DMS53 (cell line): ENCODE data around the gene TUBB4A.
A peak's percentile ranks its signal among the peaks of the same experiment; 100 is the strongest.

Source experiments
- DNase-seq: peaks from one replicate; lab custom pipeline; 2025; lab: John Stamatoyannopoulos, UW

TUBB4A gene

DNA sequence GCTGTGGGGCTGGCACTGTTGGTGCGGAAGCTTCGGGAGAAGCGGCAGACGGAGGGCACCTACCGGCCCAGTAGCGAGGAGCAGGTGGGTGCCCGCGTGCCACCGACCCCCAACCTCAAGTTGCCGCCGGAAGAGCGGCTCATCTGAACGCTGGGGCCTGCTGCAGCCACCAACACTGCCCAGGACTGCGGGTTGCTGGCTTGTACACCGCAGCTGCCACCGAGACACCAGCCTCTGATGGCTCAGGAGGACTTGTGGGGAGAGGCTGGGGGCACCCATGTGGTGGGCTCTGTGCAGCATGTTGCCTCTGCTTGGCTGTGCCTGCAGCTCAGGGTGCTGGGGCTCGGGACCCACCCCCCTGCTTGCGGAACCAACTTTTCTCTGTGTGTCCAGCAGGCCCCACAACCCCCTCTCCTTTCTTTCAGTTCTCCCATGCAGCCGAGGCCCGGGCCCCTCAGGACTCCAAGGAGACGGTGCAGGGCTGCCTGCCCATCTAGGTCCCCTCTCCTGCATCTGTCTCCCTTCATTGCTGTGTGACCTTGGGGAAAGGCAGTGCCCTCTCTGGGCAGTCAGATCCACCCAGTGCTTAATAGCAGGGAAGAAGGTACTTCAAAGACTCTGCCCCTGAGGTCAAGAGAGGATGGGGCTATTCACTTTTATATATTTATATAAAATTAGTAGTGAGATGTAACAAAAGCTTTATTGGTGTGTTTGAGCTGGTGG lies 35.4 kb downstream of the TUBB4A start:
- no peak for DNase-seq

DNA sequence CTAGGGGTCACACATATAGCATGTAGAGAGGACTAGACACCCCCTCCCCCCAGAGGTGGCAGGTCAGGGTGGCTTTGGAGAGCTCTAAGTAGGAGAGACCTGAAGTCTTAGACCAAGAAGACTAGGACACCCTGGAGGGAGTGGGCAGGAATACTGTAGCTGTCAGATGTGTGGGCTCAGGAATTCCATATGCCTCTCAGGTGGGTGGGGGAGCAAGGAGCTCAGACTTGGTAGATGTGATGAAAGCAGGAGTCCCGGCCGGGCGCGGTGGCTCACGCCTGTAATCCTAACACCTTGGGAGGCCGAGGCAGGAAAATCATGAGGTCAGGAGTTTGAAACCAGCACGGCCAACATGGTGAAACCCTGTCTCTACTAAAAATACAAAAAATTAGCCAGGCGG lies 36.4 kb downstream of the TUBB4A start:
- no peak for DNase-seq

DNA sequence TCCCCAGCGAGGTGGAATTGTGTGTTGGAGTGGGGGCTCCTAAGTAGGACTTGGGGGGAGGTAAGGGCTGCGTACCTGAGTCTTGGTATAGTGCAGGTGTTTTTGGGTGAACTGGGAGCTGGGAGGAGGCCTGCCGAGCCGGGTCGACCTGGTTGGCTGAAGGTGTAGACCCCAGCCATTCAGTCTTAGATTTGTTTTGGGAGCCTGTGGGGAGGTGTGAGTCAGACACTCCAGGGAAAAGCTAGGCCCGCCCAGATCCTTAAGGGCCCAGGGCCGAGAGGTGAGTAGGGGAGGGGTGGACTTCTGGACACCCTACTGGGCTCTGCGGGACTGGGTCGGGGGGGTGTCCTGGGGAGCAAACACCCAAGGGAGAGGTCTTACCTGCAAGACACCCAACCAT lies 37.1 kb downstream of the TUBB4A start:
- no peak for DNase-seq

DNA sequence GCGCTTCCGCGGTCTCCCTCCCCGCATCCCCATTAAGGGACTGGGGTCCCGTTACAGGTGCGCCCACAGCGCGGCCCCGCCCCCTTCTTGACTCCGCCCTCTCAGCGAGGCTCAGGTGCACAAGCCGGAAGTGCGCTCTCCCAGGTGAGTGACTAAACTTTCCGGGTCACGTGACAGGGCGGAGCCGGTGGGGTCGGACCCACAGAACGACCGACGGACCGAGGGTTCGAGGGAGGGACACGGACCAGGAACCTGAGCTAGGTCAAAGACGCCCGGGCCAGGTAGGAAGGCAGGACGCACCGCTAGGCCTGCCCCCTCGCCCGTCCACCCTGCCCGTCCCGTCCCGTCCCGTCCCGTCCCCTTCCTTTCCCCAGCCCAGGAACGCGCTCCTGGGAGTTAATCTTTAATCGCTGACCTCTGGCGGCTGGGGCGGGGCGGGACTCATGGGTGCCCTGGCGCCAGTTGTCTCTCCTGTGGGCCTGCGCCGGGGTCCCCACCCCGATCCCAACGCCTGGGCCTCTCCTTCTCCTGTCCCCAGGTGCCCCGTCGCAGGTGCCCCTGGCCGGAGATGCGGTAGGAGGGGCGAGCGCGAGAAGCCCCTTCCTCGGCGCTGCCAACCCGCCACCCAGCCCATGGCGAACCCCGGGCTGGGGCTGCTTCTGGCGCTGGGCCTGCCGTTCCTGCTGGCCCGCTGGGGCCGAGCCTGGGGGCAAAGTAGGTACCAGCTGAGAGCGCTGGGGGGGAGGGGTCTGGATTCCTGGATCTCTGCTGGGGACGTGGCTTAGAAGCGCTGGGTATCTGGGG lies 37.8 kb downstream of the TUBB4A start, which contains the start of gene CRB3:
CRB3 (plus strand) TSS at position 202 of the 804 bp plus-strand sequence; CDS start at position 633, 431 bp downstream.
- DNase-seq, result peak; percentile 95

DNA sequence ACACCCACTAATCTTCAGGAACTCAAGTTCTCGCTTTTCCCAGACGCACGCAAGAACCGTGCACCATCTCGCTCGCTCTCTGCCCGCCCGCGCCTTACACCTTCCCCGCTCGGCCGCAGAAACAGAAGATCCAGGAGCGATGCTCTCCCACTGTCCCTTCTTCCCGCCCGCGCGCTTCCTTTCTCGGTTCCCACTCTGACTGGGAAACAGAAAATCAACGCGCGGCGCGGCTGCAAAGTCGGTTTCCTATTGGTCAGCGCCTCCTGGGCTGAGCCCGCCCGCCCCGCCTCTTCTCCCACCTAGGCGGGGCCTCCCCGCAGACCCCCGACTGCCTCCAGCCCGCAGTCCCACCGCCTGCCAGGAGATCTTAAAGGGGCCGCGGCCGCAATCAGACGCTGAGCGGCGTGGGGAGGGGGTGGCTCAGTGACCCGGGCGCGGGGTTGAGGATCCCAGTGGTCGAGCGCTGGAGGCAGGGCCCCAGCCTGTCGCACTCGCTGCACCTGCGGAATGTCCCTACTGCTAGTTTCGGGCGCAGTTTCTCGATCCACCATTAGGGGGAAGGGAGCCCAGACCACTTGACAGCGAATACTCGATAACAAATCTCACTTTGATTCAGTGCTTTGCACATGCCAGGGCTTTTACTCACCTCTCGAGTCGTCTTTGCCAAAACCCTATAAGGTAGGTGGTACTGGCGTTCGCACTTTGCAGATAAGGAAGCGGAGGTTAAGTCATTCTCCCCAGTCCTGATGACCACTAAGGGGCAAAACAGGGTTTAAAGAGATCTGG lies 41.8 kb downstream of the TUBB4A start:
- DNase-seq, result peak; percentile 98

DNA sequence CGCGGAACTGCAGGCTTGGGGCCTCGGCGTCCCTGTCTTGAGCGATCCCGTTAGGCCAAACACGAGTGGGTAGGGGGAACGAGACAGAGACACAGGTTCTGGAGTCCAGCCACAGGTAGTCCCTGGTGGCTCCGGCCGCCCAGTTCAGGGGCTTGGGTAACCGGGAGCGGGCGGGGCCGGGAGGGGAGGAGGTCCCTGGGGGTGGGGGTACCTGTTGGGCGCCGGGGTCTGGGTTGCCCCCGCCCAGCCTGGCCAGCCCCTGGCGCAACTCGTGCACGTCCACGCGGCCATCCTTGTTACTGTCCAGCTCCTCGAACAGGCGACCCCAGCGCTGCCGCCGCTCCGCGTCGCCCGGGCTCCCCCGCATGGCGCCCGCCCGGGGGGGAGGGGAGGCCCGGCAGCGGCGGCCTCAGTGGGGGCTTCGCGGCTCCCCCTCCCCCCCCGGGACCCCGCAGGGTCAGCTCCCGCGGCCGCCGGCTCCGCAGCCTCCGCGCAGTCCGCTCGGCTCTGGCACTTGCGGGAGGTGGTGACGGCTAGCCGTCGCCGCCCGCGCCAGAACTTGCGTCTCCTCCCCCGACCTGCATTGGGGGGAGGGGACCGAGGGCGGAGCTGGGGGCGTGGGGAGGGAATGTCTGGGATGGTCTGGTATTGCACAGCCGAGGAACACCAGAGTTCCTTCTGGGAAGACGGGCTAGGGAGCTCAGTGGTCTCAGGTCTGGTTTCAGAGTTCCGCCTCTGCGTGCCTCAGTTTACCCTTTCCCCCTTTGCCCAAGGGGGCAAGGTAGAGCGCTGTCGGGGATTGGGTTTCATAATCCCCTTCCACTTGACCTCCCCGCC lies 42.6 kb downstream of the TUBB4A start, which contains the start of gene SLC25A23:
SLC25A23 (minus strand) TSS at position 531 of the 837 bp plus-strand sequence; CDS start at position 367, 164 bp downstream.
- DNase-seq, result peak; percentile 85

DNA sequence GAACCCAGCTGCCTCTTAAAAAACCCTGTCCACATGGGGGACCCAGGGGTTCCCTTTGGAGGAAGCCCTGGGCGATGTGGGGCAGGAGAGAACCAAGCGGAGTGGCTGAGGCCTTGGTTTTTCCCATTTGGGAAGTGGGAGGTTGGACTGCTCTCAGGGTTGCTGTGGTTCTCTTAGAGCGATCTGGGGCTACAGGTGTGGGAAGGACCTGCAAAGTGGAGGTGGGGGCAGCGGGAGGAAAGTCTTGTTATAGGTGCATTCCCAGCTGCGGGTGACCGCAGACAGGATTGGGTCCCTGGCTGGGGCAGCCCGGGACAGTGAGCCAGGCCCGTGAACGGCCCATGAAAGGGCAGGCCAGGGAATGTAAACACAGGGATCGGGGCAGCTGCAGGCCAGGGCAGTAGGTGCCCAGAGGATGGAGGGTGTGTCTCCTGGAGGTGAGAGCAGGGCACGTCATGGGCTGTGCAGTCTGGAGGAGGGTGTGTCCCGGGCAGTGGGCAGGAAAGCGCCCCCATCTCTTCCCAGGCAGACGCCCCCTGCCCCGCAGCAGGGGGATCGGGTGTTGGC lies 43.3 kb downstream of the TUBB4A start:
- peak; percentile 34 for DNase-seq

DNA sequence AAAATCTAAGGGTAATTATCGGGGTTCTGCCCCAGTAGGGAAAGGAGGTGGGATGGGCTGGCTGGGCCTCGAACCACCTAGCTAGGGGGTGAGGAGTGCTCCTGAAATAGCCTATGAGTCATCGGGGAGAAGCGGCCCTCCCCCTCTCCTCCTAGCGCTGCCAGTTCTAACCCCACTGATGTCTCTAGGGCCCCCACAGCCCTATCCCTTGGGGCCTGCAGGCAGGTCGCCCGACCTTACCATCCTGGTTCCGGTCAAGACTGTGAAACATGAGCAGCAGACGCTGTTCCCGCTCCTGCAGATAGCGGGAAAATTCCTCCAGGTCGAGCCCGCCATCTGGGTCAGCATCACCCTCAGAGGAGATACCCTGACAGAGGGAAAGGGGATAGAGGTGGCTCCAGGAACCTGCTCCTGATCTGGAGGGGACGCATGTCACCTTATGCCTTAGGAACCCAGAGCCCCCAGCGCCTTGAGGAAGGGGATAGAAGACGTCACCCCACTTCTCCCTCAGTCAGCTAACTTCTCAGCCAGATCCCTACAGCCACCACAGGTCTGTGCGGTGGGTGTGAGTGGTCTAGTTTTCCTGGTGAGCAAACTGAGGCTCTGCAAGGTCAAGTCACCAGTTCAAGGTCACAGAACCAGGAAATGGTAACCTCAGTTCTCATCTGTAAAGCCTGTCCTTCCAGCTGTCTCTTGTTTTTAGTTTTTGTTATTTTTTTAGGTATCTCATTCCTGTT lies 44.0 kb downstream of the TUBB4A start:
- DNase-seq, result no peak

DNA sequence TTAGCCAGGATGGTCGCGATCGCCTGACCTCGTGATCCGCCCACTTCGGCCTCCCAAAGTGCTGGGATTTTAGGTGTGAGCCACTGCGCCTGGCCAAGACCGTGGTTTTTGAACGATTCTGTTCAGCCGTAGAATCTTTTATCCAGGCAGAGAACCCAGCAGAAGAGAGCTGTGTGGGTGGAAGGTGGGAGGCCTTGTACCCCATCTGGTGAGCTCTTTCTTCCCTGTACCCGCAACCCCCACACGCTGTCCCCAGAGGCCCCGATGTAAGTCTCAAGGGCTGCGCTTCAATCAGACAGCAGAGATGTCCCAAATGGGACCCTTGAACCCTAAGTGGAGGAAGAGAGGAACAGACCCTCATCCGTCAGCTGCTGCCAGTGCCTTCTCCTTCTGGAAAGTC lies 46.2 kb downstream of the TUBB4A start:
- no peak for DNase-seq

DNA sequence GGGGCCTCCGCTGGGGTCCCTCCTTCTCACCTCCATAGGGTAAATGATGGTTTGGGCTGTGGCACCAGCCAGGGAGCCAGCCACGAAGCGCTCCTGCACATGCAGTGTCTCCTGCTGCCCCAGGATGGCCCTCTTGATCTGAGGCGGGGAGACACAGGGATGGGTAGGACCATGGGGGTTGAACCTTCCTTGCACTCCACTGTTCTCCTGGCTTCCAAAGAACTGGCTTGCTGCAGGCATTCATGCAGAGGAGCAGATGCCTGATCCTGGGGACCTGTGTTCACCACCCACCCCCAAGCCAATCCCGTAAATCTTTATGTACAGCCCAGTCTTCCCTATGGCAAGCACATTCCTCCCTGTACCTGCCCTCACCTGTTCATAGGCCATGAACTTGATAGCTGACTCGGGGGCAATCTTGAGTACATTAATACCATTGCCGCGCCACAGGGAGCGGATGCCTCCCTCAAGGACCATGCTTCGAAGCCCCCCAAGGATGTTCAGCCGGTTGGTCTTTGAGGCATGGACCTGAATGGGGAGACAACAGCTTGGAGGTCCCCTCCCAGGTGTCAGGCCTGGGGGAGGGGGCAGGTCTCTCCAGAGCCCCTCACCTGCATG lies 48.1 kb downstream of the TUBB4A start:
- no peak for DNase-seq

DNA sequence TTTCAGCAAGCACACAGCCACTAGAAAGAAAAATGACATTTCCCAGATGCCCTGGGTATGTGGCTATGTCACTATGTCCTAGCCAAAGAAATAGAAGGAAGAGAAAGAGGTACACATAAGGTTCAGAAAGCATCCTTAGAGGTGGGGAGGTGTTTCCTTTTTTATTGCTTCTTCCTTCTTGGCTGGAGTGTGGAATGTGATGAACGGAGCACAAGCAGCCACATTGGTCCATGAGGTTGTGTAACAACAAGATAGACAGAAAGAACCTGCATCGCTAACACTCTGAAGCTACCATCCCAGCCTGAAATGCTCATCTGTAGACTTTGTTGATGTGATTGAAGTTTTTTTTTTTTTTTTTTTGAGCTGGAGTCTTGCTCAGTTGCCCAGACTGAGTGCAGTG lies 49.2 kb downstream of the TUBB4A start:
- no peak for DNase-seq

DNA sequence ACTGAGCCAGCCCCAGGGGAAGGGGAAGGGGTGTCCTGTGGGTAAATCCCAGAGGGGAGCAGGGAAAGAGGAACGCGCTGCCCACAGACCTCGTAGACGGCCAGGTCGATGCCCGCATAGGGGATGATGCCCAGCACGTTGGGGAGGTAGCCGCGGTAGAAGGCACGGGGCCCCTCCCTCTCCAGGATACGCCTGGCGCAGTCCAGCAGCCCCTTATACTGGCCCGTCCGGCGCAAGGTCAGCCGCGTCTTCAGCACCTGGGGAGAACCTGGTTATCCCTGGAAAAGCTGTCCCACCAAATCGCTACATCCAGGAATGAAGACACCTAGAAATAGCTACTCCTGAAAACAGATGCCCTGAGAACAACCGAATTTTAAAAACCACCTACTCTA lies 49.9 kb downstream of the TUBB4A start:
- no peak for DNase-seq

DNA sequence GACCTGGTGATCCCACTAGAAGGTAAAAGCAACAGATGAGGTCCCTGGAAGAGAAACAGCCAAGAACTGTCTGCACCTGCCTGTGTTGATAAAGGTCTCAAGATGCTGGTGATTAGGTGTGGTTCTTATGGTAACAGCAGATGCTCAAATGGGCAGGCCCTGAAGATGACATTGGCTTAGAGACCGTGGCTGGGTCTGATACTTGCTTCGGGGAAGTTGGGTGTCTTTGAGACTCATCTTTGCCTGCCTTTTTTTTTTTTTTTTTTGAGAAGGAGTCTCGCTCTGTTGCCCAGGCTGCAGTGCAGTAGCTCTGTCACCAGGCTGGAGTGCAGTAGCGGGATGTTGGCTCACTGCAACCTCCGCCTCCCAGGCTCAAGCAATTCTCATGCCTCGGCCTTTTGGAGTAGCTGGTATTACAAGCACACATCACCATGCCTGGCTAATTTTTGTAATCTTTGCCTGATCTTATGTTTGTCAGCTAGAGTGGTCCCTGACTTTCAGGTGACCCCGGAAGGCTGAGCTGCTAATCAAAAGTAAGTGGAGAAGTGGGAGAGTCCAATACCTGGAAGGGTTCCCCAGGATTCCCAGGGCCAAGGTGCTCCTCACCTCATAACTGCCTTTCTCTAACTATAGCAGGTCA lies 50.4 kb downstream of the TUBB4A start:
- DNase-seq, result no peak

DNA sequence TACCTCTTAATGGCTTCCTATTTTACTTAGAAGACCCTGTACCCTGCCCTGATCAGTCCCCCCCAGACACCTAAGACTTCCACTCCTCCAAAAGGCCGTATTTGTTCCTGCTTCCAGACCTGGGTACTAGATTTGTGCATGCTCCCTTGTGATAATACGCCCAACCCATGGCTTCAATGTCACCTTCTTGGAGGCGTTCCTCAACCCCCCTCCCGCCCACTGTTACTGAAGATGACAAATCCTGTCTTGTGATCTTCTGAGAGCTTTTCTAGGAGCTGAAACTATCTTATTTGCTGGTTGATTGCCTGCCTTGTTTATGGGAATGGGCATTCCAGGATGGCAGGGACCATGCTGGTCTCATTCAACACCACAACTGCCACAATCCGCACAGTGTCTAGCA lies 51.9 kb downstream of the TUBB4A start:
- DNase-seq, result no peak

DNA sequence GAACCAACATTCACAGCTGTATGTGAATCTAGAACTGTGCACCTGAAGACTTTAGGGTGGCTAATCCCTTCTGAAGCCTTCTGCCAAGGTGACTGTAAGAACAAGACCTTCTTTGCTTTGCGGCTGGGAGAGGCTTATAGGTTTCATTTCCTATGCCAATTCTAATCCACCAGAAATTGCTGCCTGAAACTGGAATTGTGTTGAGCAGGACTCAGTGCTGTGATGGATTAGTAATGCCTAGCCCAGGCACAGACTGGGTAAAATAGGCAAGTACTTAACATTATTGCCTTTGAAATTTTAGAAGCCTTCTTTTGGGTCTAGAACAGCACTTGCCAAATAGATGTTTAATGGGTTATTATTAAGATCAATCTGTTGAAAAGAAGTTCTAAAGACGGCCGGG lies 54.1 kb downstream of the TUBB4A start:
- no peak for DNase-seq

DNA sequence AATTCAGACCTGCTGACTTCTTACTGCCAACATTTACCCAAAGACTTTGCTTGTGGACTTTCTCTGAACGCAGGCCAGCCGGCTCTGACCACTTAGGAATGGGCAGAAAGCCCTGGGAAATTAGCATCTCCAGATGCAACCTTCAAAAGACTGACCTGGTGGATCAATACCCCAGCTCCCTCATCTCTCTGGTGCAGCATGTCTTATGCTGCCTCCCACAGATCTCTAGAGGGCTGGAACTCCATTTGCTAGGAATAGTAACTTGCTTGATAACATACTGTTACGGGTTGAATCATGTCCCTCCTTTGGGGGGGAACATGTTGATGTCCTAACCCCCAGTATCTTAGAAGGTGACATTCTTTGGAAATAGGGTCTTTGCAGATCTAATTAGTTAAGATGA lies 55.7 kb downstream of the TUBB4A start:
- DNase-seq, result no peak
